ENCODE measurements around the gene IGFL3.
"Not testable (repeated sequence)": the region's sequence is repeated elsewhere in the genome, so short reads cannot be mapped to it uniquely, and the experiment has no call there.

The IGFL3 gene

DNA sequence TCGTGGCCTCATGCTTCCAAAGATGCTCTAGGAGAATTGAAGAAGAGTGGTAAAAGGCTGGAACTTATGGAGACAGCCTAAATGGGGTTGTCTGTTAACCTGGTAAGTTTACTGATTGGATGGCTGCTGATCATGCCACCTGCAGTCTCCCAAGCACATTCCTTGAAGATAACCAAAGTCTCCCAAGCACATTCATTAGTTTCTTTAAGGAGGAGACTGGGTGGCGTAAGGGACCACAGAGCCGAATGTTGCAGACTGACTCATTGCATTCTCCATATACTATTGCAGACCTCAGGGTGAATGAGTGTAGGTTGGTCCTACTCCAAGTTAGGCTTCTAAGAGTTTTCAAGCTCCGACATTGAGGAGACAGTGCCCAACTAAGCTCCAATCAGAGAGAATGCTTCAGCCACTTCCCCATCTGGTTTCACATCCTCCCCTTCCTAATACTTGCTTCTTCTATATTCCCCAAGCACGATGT is at the start of gene IGFL3:
Gene IGFL3 (minus strand): TSS at position 51 of the 478 bp plus-strand sequence. CDS start 39 bp downstream, at position 12.
- Histone ChIP-seq H3K9me3 (ENCODE audit: control insufficient read depth in 2 of 2, low read length in 2 of 2) (no peaks in the 10 kb centered on the region), H3K27ac (ENCODE audit: low read length) (no peak within 1 kb of the TSS), H3K4me3 (ENCODE audit: low read length in 2 of 2) (no peak within 1 kb of the TSS), H3K9ac (ENCODE audit: low read length in 2 of 2) (no peak within 1 kb of the TSS), H3K4me1 (ENCODE audit: control insufficient read depth, insufficient read depth, low read length) (no peaks in the 10 kb centered on the region), H3K27me3 (ENCODE audit: control insufficient read depth in 1 of 2, insufficient read depth in 2 of 2, low read length in 2 of 2) (no peaks in the 10 kb centered on the region), H3K36me3 (ENCODE audit: control insufficient read depth in 2 of 2, insufficient read depth in 2 of 2, low read length in 2 of 2) (no peaks in the 10 kb centered on the region)

DNA sequence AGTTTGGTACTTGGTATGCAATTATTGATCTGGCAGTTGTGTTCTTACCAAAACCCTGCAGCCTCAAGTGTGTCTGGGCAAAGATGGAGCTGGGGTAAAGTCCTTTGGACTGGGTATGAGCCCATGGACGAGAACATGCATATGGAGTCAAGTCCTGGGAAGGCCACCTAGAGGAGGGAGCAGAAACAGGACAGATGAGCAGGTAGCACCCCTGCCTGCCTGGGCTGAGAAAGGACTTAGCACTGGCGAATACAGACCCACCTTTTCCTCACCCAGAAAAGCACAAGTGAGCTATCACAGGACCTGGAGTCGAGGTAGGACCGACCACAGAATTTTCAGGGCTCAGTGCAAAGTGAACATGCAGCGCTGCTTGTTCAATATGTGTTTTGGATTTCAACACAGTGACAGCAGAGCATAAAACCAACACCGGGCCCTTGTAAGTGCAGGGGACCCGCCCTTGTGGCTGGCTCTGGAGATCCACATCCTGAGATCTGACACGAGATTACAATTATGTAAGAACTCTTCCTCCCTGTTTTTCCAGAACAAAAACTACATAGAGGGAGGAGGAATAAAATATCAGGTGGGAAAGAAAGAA is 49.5 kb upstream of the IGFL3 start:
- Histone ChIP-seq H3K9ac (ENCODE audit: low read length in 2 of 2) (no peak overlapping the region), H3K4me1 (ENCODE audit: control insufficient read depth, insufficient read depth, low read length) (no peaks in the 10 kb centered on the region), H3K36me3 (ENCODE audit: control insufficient read depth in 2 of 2, insufficient read depth in 2 of 2, low read length in 2 of 2) (no peaks in the 10 kb centered on the region), H3K9me3 (ENCODE audit: control insufficient read depth in 2 of 2, low read length in 2 of 2) (no peaks in the 10 kb centered on the region), H3K27ac (ENCODE audit: low read length) (no peak overlapping the region), H3K27me3 (ENCODE audit: control insufficient read depth in 1 of 2, insufficient read depth in 2 of 2, low read length in 2 of 2) (peaks cover 0 to 3% of the 10 kb centered on the region in 2 donors), H3K4me3 (ENCODE audit: low read length in 2 of 2) (no peak overlapping the region)

DNA sequence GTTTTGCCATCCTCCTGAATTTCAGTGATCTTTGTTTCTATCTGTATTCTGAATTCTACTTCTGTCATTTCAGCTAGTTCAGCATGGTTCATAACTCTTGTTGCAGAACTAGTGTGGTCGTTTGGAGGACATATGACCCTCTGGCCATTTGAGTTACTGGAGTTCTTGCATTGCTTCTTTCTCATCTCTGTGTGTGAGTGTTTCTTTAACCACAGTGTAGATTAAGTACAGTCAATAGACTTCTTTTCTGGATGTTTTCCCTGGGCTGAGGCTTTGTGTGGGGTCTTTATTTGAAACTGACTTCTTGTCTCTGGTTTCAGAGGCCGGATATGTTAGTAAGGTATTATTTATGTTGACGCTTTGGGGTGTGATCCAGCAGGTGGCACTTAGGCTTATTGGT is 38.2 kb upstream of the IGFL3 start:
- Histone ChIP-seq H3K36me3 (ENCODE audit: control insufficient read depth in 2 of 2, insufficient read depth in 2 of 2, low read length in 2 of 2) (no peaks in the 10 kb centered on the region), H3K4me3 (ENCODE audit: low read length in 2 of 2) (no peak overlapping the region), H3K9ac (ENCODE audit: low read length in 2 of 2) (no peak overlapping the region), H3K27me3 (ENCODE audit: control insufficient read depth in 1 of 2, insufficient read depth in 2 of 2, low read length in 2 of 2) (peaks cover 0 to 5% of the 10 kb centered on the region in 2 donors), H3K27ac (ENCODE audit: low read length) (no peak overlapping the region), H3K9me3 (ENCODE audit: control insufficient read depth in 2 of 2, low read length in 2 of 2) (peaks cover 0 to 3% of the 10 kb centered on the region in 2 donors), H3K4me1 (ENCODE audit: control insufficient read depth, insufficient read depth, low read length) (no peaks in the 10 kb centered on the region)

DNA sequence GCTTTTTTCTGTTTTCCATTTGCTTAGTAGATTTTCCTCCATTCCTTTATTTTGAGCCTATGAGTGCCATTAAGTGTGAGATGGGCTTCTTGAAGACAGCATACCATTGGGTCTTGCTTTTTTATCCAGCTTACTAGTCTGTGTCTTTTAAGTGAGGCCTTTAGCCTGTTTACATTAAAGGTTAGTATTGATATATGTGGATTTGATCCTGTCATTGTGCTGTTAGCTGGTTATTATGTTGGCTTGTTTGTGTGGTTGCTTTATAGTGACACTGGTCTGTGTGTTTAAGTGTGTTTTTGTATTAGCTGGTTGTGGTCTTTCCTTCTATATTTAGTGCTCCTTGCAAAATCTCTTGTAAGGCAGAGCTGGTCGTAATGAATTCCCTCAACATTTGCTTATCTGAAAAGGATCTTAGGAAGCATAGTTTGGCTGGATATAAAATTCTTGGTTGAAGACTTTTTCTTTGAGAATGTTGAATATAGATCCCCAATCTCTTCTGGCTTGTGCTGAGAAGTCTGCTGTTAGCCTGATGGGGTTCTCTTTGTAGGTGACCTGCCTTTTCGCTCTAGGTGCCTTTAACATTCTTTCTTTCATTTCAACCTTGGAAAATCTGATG is 37.3 kb upstream of the IGFL3 start:
- not testable (repeated sequence) for H3K36me3 ChIP-seq (ENCODE audit: control insufficient read depth in 2 of 2, insufficient read depth in 2 of 2, low read length in 2 of 2); H3K9ac ChIP-seq (ENCODE audit: low read length in 2 of 2); H3K27ac ChIP-seq (ENCODE audit: low read length); H3K9me3 ChIP-seq (ENCODE audit: control insufficient read depth in 2 of 2, low read length in 2 of 2); H3K4me3 ChIP-seq (ENCODE audit: low read length in 2 of 2); H3K4me1 ChIP-seq (ENCODE audit: control insufficient read depth, insufficient read depth, low read length); H3K27me3 ChIP-seq (ENCODE audit: control insufficient read depth in 1 of 2, insufficient read depth in 2 of 2, low read length in 2 of 2)

DNA sequence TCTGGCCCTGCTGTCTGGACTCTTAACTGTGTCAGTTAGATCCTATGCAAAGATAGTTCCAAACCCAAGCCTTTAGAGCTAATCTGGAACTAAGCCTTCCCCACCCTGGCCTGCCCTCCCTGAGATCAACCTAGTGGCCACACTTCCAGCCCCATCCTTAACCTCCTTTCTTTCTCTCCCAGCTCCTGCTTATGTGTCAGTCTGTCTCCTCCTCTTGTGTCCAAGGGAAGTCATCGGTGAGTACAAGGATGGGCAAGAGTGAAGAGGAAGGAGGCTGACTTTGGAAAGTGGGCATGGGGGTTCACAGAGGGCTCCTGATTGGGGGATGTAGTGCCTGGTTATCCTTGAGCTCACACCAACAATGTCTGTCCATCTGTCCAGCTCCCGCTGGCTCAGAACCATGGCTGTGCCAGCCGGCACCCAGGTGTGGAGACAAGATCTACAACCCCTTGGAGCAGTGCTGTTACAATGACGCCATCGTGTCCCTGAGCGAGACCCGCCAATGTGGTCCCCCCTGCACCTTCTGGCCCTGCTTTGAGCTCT is 35.8 kb upstream of the IGFL3 start:
- Histone ChIP-seq H3K4me1 (ENCODE audit: control insufficient read depth, insufficient read depth, low read length) (no peaks in the 10 kb centered on the region), H3K4me3 (ENCODE audit: low read length in 2 of 2) (no peak overlapping the region), H3K27ac (ENCODE audit: low read length) (no peak overlapping the region), H3K36me3 (ENCODE audit: control insufficient read depth in 2 of 2, insufficient read depth in 2 of 2, low read length in 2 of 2) (no peaks in the 10 kb centered on the region), H3K9me3 (ENCODE audit: control insufficient read depth in 2 of 2, low read length in 2 of 2) (peaks cover 0 to 3% of the 10 kb centered on the region in 2 donors), H3K27me3 (ENCODE audit: control insufficient read depth in 1 of 2, insufficient read depth in 2 of 2, low read length in 2 of 2) (peaks cover 0 to 5% of the 10 kb centered on the region in 2 donors), H3K9ac (ENCODE audit: low read length in 2 of 2) (no peak overlapping the region)

DNA sequence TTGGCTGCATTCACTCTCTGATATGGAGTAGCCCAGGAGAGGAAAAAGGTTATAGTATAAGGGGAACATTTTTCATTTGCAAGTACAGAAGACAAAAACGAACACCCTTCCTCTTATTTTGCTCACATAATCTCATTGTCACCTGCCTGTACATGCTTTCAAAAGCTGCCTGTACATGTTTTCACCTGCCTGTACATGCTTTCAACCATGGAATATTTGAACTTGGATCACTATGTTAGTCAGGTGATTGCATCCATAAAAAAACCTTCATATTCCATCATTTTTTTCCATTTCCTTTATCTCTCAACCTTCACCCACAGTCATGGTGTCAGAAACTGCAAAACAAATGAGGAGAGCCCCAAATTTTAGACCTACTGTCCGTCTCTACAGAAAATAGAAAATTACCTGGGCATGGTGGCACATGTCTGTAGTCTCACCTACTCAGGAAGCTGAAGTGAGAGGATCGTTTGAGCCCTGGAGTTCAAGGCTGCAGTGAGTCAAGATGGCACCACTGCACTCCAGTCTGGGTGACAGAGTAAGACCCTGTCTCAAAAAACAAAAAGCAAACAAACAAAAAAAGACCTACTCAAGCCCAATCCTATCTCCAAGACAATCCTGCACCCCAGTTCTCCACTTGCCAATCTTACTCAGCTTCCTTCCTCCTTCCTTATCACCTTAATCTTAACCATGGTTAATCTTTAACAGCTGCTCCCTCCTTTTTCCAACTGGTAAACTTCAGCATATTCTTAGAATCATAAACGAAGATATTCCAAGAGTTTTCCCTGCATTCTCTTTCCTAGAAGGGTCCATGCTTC is 35.1 kb upstream of the IGFL3 start:
- no peak overlapping the region for H3K27ac ChIP-seq (ENCODE audit: low read length)
- no peaks in the 10 kb centered on the region for H3K4me1 ChIP-seq (ENCODE audit: control insufficient read depth, insufficient read depth, low read length)
- H3K9ac ChIP-seq (ENCODE audit: low read length in 2 of 2) = no peak overlapping the region
- peaks cover 0 to 3% of the 10 kb centered on the region in 2 donors for H3K9me3 ChIP-seq (ENCODE audit: control insufficient read depth in 2 of 2, low read length in 2 of 2)
- H3K27me3 ChIP-seq (ENCODE audit: control insufficient read depth in 1 of 2, insufficient read depth in 2 of 2, low read length in 2 of 2) = peaks cover 0 to 7% of the 10 kb centered on the region in 2 donors
- H3K4me3 ChIP-seq (ENCODE audit: low read length in 2 of 2) = no peak overlapping the region
- no peaks in the 10 kb centered on the region for H3K36me3 ChIP-seq (ENCODE audit: control insufficient read depth in 2 of 2, insufficient read depth in 2 of 2, low read length in 2 of 2)

DNA sequence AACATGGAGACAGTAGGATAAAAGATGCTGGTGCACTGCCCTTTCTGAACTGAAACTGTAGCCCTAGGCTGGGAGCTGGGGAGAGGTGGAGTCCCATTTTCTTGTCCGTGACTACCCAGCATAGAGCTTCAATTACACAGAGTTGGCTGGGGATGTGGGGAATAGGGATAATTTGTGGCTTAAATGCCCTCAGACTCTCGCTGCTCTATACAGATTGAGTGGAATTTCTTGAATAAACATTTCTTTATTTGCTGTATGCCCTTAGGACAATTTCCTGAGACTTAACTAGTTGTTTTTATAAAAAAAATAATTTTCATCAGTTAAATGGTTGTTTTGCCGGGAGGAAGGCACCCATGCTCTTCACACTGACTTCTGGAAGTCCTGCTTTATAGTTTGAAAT is 30.7 kb upstream of the IGFL3 start:
- Histone ChIP-seq H3K27ac (ENCODE audit: low read length) (no peak overlapping the region), H3K9ac (ENCODE audit: low read length in 2 of 2) (no peak overlapping the region), H3K9me3 (ENCODE audit: control insufficient read depth in 2 of 2, low read length in 2 of 2) (no peaks in the 10 kb centered on the region), H3K36me3 (ENCODE audit: control insufficient read depth in 2 of 2, insufficient read depth in 2 of 2, low read length in 2 of 2) (no peaks in the 10 kb centered on the region), H3K4me3 (ENCODE audit: low read length in 2 of 2) (no peak overlapping the region), H3K27me3 (ENCODE audit: control insufficient read depth in 1 of 2, insufficient read depth in 2 of 2, low read length in 2 of 2) (peaks cover 0 to 2% of the 10 kb centered on the region in 2 donors), H3K4me1 (ENCODE audit: control insufficient read depth, insufficient read depth, low read length) (no peaks in the 10 kb centered on the region)

DNA sequence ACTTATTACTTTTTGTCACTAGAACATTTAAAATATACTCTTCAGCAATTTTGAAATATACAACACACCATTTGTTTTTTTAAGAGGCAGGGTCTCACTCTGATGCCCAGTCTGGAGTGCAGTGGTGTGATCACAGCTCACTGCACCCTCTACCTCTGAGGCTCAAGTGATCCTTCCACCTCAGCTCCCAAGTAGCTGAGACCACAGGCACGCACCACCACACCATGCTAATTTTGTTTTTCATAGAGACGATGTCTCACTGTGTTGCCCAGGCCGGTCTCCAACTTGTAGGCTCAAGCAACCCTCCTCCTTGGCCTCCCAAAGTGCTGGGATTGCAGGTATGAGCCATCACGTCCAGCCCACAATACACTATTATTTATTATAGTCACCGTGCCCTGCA is 26.1 kb upstream of the IGFL3 start:
- H3K27me3 ChIP-seq (ENCODE audit: control insufficient read depth in 1 of 2, insufficient read depth in 2 of 2, low read length in 2 of 2) = peaks cover 0 to 2% of the 10 kb centered on the region in 2 donors
- H3K27ac ChIP-seq (ENCODE audit: low read length) = no peak overlapping the region
- no peak overlapping the region for H3K4me3 ChIP-seq (ENCODE audit: low read length in 2 of 2)
- H3K9ac ChIP-seq (ENCODE audit: low read length in 2 of 2) = no peak overlapping the region
- H3K9me3 ChIP-seq (ENCODE audit: control insufficient read depth in 2 of 2, low read length in 2 of 2) = no peaks in the 10 kb centered on the region
- no peaks in the 10 kb centered on the region for H3K36me3 ChIP-seq (ENCODE audit: control insufficient read depth in 2 of 2, insufficient read depth in 2 of 2, low read length in 2 of 2)
- no peaks in the 10 kb centered on the region for H3K4me1 ChIP-seq (ENCODE audit: control insufficient read depth, insufficient read depth, low read length)

DNA sequence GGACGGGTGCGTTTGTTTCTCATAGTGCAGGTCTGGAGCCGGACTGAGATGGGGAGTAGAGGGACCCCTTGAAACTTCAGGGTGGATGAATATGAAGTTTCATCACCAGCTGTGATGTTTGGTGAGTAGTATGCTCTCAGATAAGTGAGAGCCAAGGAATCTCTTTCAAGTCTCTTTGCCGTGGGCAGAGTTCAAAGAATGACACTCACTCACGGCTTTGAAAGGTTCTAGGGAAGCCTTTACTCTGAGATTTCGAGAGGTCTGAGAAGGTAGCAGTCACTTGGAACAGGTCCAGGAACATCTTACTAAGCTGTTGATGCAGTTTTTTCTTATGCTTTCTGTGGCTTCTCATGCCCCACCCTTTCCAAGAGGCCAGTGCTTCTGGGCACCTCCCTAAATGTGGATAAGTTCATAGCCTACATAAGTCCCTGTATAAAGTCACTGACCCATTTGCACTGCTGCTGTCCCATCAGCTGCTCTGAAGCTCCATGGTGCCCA is 23.4 kb upstream of the IGFL3 start, which contains the start of gene IGFL2:
Gene IGFL2 (plus strand): TSS at position 448 of the 498 bp plus-strand sequence. CDS start 41 bp downstream, at position 489.
- no peaks in the 10 kb centered on the region for H3K4me1 ChIP-seq (ENCODE audit: control insufficient read depth, insufficient read depth, low read length)

DNA sequence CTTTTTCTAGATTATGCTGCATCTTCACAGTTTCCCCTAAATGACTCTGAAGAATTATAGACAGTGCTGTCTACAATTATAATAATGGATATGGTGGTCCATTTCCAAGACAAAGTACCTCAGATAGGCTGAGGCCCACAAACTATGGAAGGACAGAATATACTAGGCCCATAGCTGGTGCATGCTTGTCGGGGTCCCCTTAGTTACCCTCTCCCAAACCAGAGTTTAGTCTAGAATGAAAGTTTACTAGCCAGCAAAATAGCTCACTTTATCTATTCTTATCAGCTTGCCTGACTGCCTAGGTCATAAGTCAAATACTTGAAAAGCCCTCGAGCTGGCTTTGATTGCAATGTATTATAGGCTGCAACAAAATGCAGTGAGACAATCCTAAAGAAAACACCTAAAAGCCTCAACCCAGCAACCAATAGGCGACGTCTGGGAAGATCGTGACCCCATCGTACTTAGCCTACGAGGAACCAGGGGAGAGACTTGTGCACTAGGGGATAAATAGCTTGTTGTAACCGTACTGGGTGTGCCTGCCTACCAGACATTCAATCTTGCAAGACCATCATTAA is 22.8 kb upstream of the IGFL3 start:
- Histone ChIP-seq H3K9ac (ENCODE audit: low read length in 2 of 2) (no peak overlapping the region), H3K4me3 (ENCODE audit: low read length in 2 of 2) (no peak overlapping the region), H3K9me3 (ENCODE audit: control insufficient read depth in 2 of 2, low read length in 2 of 2) (no peaks in the 10 kb centered on the region), H3K36me3 (ENCODE audit: control insufficient read depth in 2 of 2, insufficient read depth in 2 of 2, low read length in 2 of 2) (no peaks in the 10 kb centered on the region), H3K27ac (ENCODE audit: low read length) (no peak overlapping the region), H3K4me1 (ENCODE audit: control insufficient read depth, insufficient read depth, low read length) (no peaks in the 10 kb centered on the region), H3K27me3 (ENCODE audit: control insufficient read depth in 1 of 2, insufficient read depth in 2 of 2, low read length in 2 of 2) (no peaks in the 10 kb centered on the region)

More for the DNA sequence above, 23.4 kb upstream of the IGFL3 start, which contains the start of gene IGFL2:
- Histone ChIP-seq H3K9ac (ENCODE audit: low read length in 2 of 2) (no peak within 1 kb of the TSS), H3K9me3 (ENCODE audit: control insufficient read depth in 2 of 2, low read length in 2 of 2) (no peaks in the 10 kb centered on the region), H3K4me3 (ENCODE audit: low read length in 2 of 2) (no peak within 1 kb of the TSS), H3K27me3 (ENCODE audit: control insufficient read depth in 1 of 2, insufficient read depth in 2 of 2, low read length in 2 of 2) (no peaks in the 10 kb centered on the region), H3K27ac (ENCODE audit: low read length) (no peak within 1 kb of the TSS), H3K36me3 (ENCODE audit: control insufficient read depth in 2 of 2, insufficient read depth in 2 of 2, low read length in 2 of 2) (no peaks in the 10 kb centered on the region)
